Kidney epithelial cell (primary cell): ENCODE measurements around the gene NT5DC3. TPM values are rescaled to one million over a fixed set of nuclear protein-coding genes. Genes with fewer than 3 reads are reported as not detected.

Experiments used
- DNase-seq: peaks from one replicate; pipeline ENCODE4 v3.0.0-alpha.2; 2010; ENCODE audit warnings: low read depth
- H3K27me3 ChIP-seq: 2 replicates; pipeline ENCODE4 v1.6.0; 2011; ENCODE audit warnings: low read length; ENCODE audit not compliant: control insufficient read depth, insufficient read depth
- H3K36me3 ChIP-seq: 2 replicates; pipeline ENCODE4 v1.5.1; 2011; ENCODE audit warnings: low read length; ENCODE audit not compliant: control insufficient read depth, insufficient read depth
- H3K4me3 ChIP-seq: 2 replicates; pipeline ENCODE4 v1.5.1; 2011; ENCODE audit warnings: low read depth, mild to moderate bottlenecking, control low read depth, low read length
- total RNA-seq: library from RNA; depleted of rRNA; stranded (reverse); fragments of >200 nt; gene quantifications from 2 replicates; pipeline ENCODE4 v1.2.3, GENCODE V29; 2015
- TF ChIP-seq, protein P1 (sequence below): IDR thresholded peaks from 2 replicates; pipeline ENCODE4 v1.5.1; 2011; ENCODE audit warnings: mild to moderate bottlenecking, moderate library complexity, low read length, control low read depth, inconsistent platforms; ENCODE audit not compliant: insufficient read depth, poor library complexity, severe bottlenecking

NT5DC3 gene
- total RNA-seq, 1 donor from 2014 or later = 17.0 TPM

DNA sequence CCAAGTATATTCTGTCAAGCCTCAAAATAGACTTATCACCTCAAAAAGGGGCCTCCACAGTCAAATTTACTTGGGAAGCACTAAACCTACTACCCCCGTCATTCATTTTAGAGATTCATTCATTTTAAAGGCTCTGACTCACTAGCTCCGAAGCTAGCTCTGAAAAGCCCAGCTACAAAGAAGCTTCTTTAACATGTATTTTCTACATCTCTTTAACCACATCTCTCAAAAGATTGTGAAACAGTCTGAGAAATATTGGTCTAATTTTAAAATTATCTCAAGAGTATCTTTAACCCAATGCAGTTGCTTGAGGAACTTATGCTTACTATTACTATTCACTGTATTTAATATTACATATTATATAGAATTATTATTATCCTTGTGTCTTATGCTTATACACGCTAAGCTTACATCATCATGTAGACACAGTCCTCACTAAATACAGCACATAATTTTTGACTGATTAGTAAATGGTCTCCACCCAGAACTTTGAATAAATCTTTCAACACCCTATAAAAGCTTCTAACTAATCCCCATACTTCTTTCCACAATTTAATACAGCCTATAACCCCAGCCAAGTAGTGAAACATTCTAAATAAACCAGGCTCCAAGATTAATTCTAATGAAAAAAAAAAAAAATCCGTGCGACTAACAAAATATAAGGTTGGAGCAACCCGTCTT lies 7.8 kb downstream of the NT5DC3 start:
- H3K36me3 ChIP-seq = no peaks in the 10 kb centered on the region
- TF ChIP-seq, protein P1, sequence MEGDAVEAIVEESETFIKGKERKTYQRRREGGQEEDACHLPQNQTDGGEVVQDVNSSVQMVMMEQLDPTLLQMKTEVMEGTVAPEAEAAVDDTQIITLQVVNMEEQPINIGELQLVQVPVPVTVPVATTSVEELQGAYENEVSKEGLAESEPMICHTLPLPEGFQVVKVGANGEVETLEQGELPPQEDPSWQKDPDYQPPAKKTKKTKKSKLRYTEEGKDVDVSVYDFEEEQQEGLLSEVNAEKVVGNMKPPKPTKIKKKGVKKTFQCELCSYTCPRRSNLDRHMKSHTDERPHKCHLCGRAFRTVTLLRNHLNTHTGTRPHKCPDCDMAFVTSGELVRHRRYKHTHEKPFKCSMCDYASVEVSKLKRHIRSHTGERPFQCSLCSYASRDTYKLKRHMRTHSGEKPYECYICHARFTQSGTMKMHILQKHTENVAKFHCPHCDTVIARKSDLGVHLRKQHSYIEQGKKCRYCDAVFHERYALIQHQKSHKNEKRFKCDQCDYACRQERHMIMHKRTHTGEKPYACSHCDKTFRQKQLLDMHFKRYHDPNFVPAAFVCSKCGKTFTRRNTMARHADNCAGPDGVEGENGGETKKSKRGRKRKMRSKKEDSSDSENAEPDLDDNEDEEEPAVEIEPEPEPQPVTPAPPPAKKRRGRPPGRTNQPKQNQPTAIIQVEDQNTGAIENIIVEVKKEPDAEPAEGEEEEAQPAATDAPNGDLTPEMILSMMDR = no peak
- DNase-seq = no peak
- H3K4me3 ChIP-seq = no peak overlapping the region
- H3K27me3 ChIP-seq = no peaks in the 10 kb centered on the region

GRCh38 chr12:103832048-103832997 lies 8.7 kb downstream of the NT5DC3 start:
- TF ChIP-seq, protein P1 = no peak
- no peaks in the 10 kb centered on the region for H3K36me3 ChIP-seq
- H3K27me3 ChIP-seq = no peaks in the 10 kb centered on the region
- H3K4me3 ChIP-seq = no peak overlapping the region
- no peak for DNase-seq

DNA sequence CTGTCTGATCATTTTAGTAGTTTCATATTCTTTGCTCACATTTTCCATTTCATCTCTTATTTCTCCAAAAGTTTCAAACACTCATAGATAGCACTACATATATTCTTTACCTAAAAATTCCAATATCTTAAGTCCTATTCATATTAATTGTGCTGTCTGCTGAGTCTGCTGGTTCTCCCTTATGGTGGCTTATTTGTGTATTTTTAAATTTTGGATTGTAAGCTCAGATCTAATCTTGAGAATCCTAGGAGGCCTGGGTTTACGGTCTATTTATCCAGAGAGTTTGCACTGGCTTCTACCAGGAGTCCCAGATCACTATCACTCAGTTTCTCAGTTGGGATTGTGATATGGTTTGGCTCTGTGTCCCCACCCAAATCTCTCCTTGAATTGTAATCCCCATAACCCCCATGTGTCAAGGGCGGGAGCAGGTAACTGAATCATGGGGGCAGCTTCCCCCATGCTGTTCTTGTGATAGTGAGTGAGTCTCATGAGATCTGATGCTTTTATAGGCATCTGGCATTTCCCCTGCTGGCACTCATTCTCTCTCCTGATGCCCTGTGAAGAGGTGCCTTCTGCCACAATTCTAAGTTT lies 10.2 kb downstream of the NT5DC3 start:
- H3K36me3 ChIP-seq = no peaks in the 10 kb centered on the region
- TF ChIP-seq, protein P1 = no peak
- H3K4me3 ChIP-seq = no peak overlapping the region
- no peaks in the 10 kb centered on the region for H3K27me3 ChIP-seq
- no peak for DNase-seq

- DNase-seq = no peak
- TF ChIP-seq, protein P1 = no peak
- no peak overlapping the region for H3K4me3 ChIP-seq
- no peaks in the 10 kb centered on the region for H3K36me3 ChIP-seq
- no peaks in the 10 kb centered on the region for H3K27me3 ChIP-seq
Observed at GRCh38 chr12:103830025-103830725, 10.9 kb downstream of the NT5DC3 start.

DNA sequence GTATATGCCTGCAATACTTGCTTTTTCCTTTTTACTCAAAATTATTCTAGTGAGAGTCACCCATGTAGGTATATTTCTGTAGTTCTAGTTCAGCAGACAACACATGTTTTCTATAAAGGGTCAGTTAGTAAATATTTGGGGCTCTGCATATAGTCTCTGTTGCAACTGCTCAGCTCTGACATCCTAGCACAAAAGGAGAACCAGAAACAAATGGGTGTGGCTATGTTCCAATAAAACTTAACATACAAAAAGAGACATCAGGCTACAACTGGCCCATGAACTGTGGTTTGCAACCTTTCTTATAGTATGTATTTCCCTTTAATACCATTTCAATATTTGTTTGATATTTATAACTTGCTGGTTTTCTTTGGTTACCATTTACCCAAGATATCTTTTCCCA lies 11.9 kb downstream of the NT5DC3 start:
- no peaks in the 10 kb centered on the region for H3K36me3 ChIP-seq
- no peaks in the 10 kb centered on the region for H3K27me3 ChIP-seq
- TF ChIP-seq, protein P1 = no peak

More for the DNA sequence above, 11.9 kb downstream of the NT5DC3 start:
- DNase-seq = no peak
- H3K4me3 ChIP-seq = no peak overlapping the region
